DND-41 (cell line): ENCODE data around the gene SUMO1.
A peak's percentile ranks its signal among the peaks of the same experiment; 100 is the strongest.

Experiments used
- ATAC-seq: fragments of 200-7000 bp; cut with Tn5 transposase; 3 replicates; pipeline ENCODE4 v1.9.1; 2021; ENCODE audit warnings: low read depth; ENCODE audit not compliant: insufficient read depth
- DNase-seq: peaks from one replicate; pipeline ENCODE4 v3.0.0-alpha.2; 2020
- H2AFZ ChIP-seq: 2 replicates; pipeline ENCODE4 v1.6.0; 2012; ENCODE audit warnings: low read depth, low read length
- H3K27ac ChIP-seq: 2 replicates; pipeline ENCODE4 v1.5.1; 2012; ENCODE audit warnings: low read length, inconsistent platforms
- H3K27me3 ChIP-seq: fragments of 200-600 bp; sonication (generic); 2 replicates; pipeline ENCODE4 v1.6.0; 2012; ENCODE audit warnings: low read length, mild to moderate bottlenecking, inconsistent platforms; ENCODE audit not compliant: insufficient read depth, poor library complexity
- H3K36me3 ChIP-seq: 2 replicates; pipeline ENCODE4 v1.5.1; 2012; ENCODE audit warnings: low read length, inconsistent platforms; ENCODE audit not compliant: insufficient read depth
- H3K4me1 ChIP-seq: 2 replicates; pipeline ENCODE4 v1.5.1; 2012; ENCODE audit warnings: mild to moderate bottlenecking, low read length; ENCODE audit not compliant: insufficient read depth
- H3K4me2 ChIP-seq: 2 replicates; pipeline ENCODE4 v1.6.0; 2012; ENCODE audit warnings: mild to moderate bottlenecking, moderate library complexity, low read length, inconsistent platforms; ENCODE audit not compliant: insufficient read depth
- H3K4me3 ChIP-seq, 2 experiments: fragments of 200-600 bp in 1 of 2; shearing (Covaris generic) in 1 of 2; 2 replicates each; pipeline ENCODE4 v1.5.1; 2012 to 2016; ENCODE audit warnings: inconsistent platforms in 2 of 2, low read length in 2 of 2, mild to moderate bottlenecking in 2 of 2, low read depth in 1 of 2, moderate library complexity in 1 of 2
- H3K79me2 ChIP-seq: 2 replicates; pipeline ENCODE4 v1.6.0; 2012; ENCODE audit warnings: low read length, inconsistent platforms; ENCODE audit not compliant: insufficient read depth
- H3K9ac ChIP-seq: 2 replicates; pipeline ENCODE4 v1.6.0; 2012; ENCODE audit warnings: low read depth, mild to moderate bottlenecking, inconsistent platforms, low read length, moderate library complexity
- H3K9me3 ChIP-seq: 2 replicates; pipeline ENCODE4 v1.5.1; 2012; ENCODE audit warnings: low read length, moderate library complexity, mild to moderate bottlenecking, inconsistent platforms; ENCODE audit not compliant: insufficient read depth, severe bottlenecking
- H4K20me1 ChIP-seq: 2 replicates; pipeline ENCODE4 v1.6.0; 2012; ENCODE audit warnings: low read length; ENCODE audit not compliant: insufficient read depth
- EZH2 ChIP-seq: IDR thresholded peaks from 3 replicates; pipeline ENCODE4 v1.6.1; 2012; ENCODE audit warnings: borderline replicate concordance, low read depth, mild to moderate bottlenecking, moderate library complexity, low read length, inconsistent platforms; ENCODE audit not compliant: severe bottlenecking
- TF ChIP-seq, protein P1 (sequence below): IDR thresholded peaks from 2 replicates; pipeline ENCODE4 v1.5.1; 2012; ENCODE audit warnings: borderline replicate concordance, low read length, moderate library complexity, mild to moderate bottlenecking; ENCODE audit not compliant: poor library complexity, severe bottlenecking; ENCODE audit errors: extremely low read depth

The SUMO1 gene

DNA sequence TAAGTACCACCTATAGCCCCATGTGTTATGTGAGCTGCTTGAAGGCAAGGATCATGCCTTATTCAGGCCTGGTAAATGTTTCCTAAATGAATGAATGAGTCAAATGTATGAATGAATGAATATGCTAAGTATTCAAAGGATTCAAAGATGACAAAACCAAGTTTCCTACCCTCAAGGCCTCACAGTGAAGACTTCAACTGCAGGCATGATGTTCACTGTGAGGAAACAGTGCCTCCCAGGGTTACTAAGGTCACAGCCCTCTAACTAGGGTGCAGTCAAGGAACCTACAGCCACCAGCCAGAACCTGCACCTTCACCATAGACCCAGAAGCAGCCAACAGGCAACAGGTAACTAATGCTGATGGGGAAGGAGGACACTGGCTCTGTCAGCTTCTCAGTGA, 69.3 kb downstream of the SUMO1 start:
- Histone ChIP-seq H3K27ac (no peak overlapping the region), H3K36me3 (no peaks in the 10 kb centered on the region), H3K4me1 (no peaks in the 10 kb centered on the region), H4K20me1 (no peaks in the 10 kb centered on the region; the same call in 1 of the 2 replicates), H2AFZ (no peak overlapping the region), H3K27me3 (peaks cover 10% of the 10 kb centered on the region), H3K4me2 (no peak overlapping the region), H3K9ac (no peak overlapping the region), H3K9me3 (no peaks in the 10 kb centered on the region), H3K4me3 (no peak overlapping the region), H3K79me2 (no peaks in the 10 kb centered on the region)
- ATAC-seq: no peak
- TF ChIP-seq, protein P1, sequence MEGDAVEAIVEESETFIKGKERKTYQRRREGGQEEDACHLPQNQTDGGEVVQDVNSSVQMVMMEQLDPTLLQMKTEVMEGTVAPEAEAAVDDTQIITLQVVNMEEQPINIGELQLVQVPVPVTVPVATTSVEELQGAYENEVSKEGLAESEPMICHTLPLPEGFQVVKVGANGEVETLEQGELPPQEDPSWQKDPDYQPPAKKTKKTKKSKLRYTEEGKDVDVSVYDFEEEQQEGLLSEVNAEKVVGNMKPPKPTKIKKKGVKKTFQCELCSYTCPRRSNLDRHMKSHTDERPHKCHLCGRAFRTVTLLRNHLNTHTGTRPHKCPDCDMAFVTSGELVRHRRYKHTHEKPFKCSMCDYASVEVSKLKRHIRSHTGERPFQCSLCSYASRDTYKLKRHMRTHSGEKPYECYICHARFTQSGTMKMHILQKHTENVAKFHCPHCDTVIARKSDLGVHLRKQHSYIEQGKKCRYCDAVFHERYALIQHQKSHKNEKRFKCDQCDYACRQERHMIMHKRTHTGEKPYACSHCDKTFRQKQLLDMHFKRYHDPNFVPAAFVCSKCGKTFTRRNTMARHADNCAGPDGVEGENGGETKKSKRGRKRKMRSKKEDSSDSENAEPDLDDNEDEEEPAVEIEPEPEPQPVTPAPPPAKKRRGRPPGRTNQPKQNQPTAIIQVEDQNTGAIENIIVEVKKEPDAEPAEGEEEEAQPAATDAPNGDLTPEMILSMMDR: no peak
- TF ChIP-seq EZH2: no peak
- DNase-seq: no peak

- ATAC-seq (no peak), DNase-seq (no peak)
- TF ChIP-seq EZH2: no peak
- TF ChIP-seq, protein P1: no peak
- Histone ChIP-seq H2AFZ (no peak overlapping the region), H3K27ac (no peak overlapping the region), H3K79me2 (no peaks in the 10 kb centered on the region), H3K36me3 (no peaks in the 10 kb centered on the region), H3K4me3 (no peak overlapping the region), H4K20me1 (no peaks in the 10 kb centered on the region; the same call in 1 of the 2 replicates), H3K4me1 (no peaks in the 10 kb centered on the region), H3K4me2 (no peak overlapping the region), H3K27me3 (peaks cover 12% of the 10 kb centered on the region), H3K9ac (no peak overlapping the region), H3K9me3 (no peaks in the 10 kb centered on the region)
Observed at GRCh38 chr2:202165945-202166344, 72.5 kb downstream of the SUMO1 start.

DNA sequence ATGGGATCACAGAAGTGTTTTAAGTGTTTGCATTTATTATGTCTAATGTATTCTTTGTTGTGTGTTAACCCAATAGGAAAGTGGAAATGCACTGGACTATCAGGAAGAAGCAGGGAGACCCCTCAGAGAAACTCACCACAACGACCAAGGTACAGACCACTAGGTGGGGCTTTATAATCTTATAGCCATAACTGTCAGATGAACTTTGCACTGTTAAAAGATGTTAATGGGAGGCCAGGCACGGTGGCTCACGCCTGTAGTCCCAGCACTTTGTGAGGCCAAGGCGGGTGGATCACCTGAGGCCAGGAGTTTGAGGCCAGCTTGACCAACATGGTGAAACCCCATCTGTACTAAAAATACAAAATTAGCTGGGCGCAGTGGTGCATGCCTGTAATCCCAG, 73.2 kb downstream of the SUMO1 start:
- no peak overlapping the region for H3K4me2 ChIP-seq
- ATAC-seq (no peak), DNase-seq (no peak)
- no peaks in the 10 kb centered on the region; the same call in 1 of the 2 replicates for H4K20me1 ChIP-seq
- H3K9me3 ChIP-seq: no peaks in the 10 kb centered on the region
- H3K79me2 ChIP-seq: no peaks in the 10 kb centered on the region
- H3K9ac ChIP-seq: no peak overlapping the region
- no peak overlapping the region for H3K27ac ChIP-seq
- no peaks in the 10 kb centered on the region for H3K36me3 ChIP-seq
- peaks cover 15% of the 10 kb centered on the region for H3K27me3 ChIP-seq
- TF ChIP-seq, protein P1: peak; percentile 13
- TF ChIP-seq EZH2: no peak
- H2AFZ ChIP-seq: no peak overlapping the region
- no peaks in the 10 kb centered on the region for H3K4me1 ChIP-seq
- no peak overlapping the region for H3K4me3 ChIP-seq

GRCh38 chr2:202164411-202164810, 74.0 kb downstream of the SUMO1 start:
- H3K4me1 ChIP-seq: no peaks in the 10 kb centered on the region

More at GRCh38 chr2:202164411-202164810, 74.0 kb downstream of the SUMO1 start:
- no peak for DNase-seq
- H3K9ac ChIP-seq: no peak overlapping the region
- ATAC-seq: no peak
- no peaks in the 10 kb centered on the region for H3K36me3 ChIP-seq
- no peak overlapping the region for H3K4me3 ChIP-seq
- H2AFZ ChIP-seq: no peak overlapping the region
- H3K79me2 ChIP-seq: no peaks in the 10 kb centered on the region
- no peak for TF ChIP-seq EZH2
- TF ChIP-seq, protein P1: no peak
- H3K9me3 ChIP-seq: no peaks in the 10 kb centered on the region
- no peak overlapping the region for H3K4me2 ChIP-seq
- H3K27ac ChIP-seq: no peak overlapping the region
- H3K27me3 ChIP-seq: peaks cover 15% of the 10 kb centered on the region
- H4K20me1 ChIP-seq: no peaks in the 10 kb centered on the region; the same call in 1 of the 2 replicates
